Breast epithelium (tissue), 4 donors: ENCODE results near the gene PTPRS. TPM values are rescaled to one million over a fixed set of nuclear protein-coding genes. Genes with fewer than 3 reads are reported as not detected.

ENCODE experiments used
- DNase-seq, 2 donors: peaks; one replicate each; pipeline ENCODE4 v3.0.0-alpha.2; 2019; ENCODE audit warnings: low spot score in 2 of 2
- H3K27ac ChIP-seq, 2 donors: fragments of 200-600 bp; sonication (generic) in 1 of 2; one replicate each; pipeline ENCODE4 v1.5.1; 2016 to 2019; ENCODE audit warnings: mild to moderate bottlenecking in 1 of 2
- H3K27me3 ChIP-seq, 2 donors: fragments of 200-600 bp; sonication (generic) in 1 of 2; one replicate each; pipeline versions ENCODE4 v1.5.1 to v1.6.0; 2017 to 2019; ENCODE audit warnings: control low read depth in 1 of 2, mild to moderate bottlenecking in 1 of 2
- H3K36me3 ChIP-seq: fragments of 200-600 bp; one replicate; pipeline ENCODE4 v1.5.1; 2019
- H3K4me1 ChIP-seq, 2 donors: fragments of 200-600 bp; sonication (generic); one replicate each; pipeline ENCODE4 v1.5.1; 2016 to 2019; ENCODE audit warnings: control low read depth in 1 of 2
- H3K4me3 ChIP-seq, 3 donors: fragments of 200-600 bp; sonication (generic); 1 replicate in 2 of 3; 2 replicates in 1 of 3; pipeline ENCODE4 v1.5.1; 2016 to 2019; ENCODE audit warnings: mild to moderate bottlenecking in 3 of 3, moderate library complexity in 2 of 3
- H3K9me3 ChIP-seq, 2 donors: fragments of 200-600 bp; sonication (generic) in 1 of 2; one replicate each; pipeline ENCODE4 v1.5.1; 2016 to 2019; ENCODE audit warnings: control low read depth in 1 of 2
- CTCF ChIP-seq, 3 donors: fragments of 450-650 bp; IDR thresholded peaks; one replicate each; pipeline ENCODE4 v1.5.1; 2016 to 2017; ENCODE audit warnings: antibody characterized with exemption in 3 of 3, mild to moderate bottlenecking in 3 of 3, moderate library complexity in 3 of 3
- POLR2A ChIP-seq: fragments of 450-650 bp; IDR thresholded peaks from one replicate; pipeline ENCODE4 v1.6.1; 2016; ENCODE audit warnings: antibody characterized with exemption, mild to moderate bottlenecking, moderate library complexity
- POLR2AphosphoS5 ChIP-seq, 3 donors: sonication (generic); formaldehyde crosslinking; IDR thresholded peaks; one replicate each; pipeline ENCODE4 v1.6.1; 2017; ENCODE audit warnings: antibody characterized with exemption in 3 of 3
- intact Hi-C: fragments of 100-400 bp; cut with DNase I; formaldehyde crosslinking; loops from one replicate; pipeline ENCODE4 v1.15.1; 2023; ENCODE audit warnings: low total_unique reads
- total RNA-seq, 3 donors: library from RNA; depleted of rRNA; stranded (reverse); fragments of >200 nt; gene quantifications; one replicate each; pipeline ENCODE4 v1.1.0, GENCODE V29; 2016

The PTPRS gene
- total RNA-seq, 3 donors from 2014 or later, result 111 to 603 (median 114) TPM

GRCh38 chr19:5298471-5298901 lies 42.1 kb downstream of the PTPRS start:
- intact Hi-C loops, result no loop called here

GRCh38 chr19:5297272-5297669 lies 43.3 kb downstream of the PTPRS start:
- H3K4me1 ChIP-seq, result no peaks in the 10 kb centered on the region
- H3K9me3 ChIP-seq, result no peaks in the 10 kb centered on the region
- intact Hi-C loops, result no loop called here
- H3K36me3 ChIP-seq, result no peaks in the 10 kb centered on the region
- H3K4me3 ChIP-seq, result no peak overlapping the region
- no peak for TF ChIP-seq CTCF (IDR thresholded peaks at IDR 0.05)
- no peak for TF ChIP-seq POLR2AphosphoS5 (IDR thresholded peaks at IDR 0.05)
- TF ChIP-seq POLR2A, result no peak
- H3K27ac ChIP-seq, result no peak overlapping the region
- no peaks in the 10 kb centered on the region for H3K27me3 ChIP-seq
- no peak for DNase-seq

More at GRCh38 chr19:5298471-5298901, 42.1 kb downstream of the PTPRS start:
- DNase-seq, result peak; percentile 78 to 82
- TF ChIP-seq POLR2AphosphoS5 (IDR thresholded peaks at IDR 0.05), result no peak
- TF ChIP-seq CTCF (IDR thresholded peaks at IDR 0.05), result no peak
- no peak for TF ChIP-seq POLR2A
- H3K4me3 ChIP-seq, result no peak overlapping the region
- no peaks in the 10 kb centered on the region for H3K27me3 ChIP-seq
- H3K36me3 ChIP-seq, result no peaks in the 10 kb centered on the region
- H3K9me3 ChIP-seq, result no peaks in the 10 kb centered on the region
- no peaks in the 10 kb centered on the region for H3K4me1 ChIP-seq
- H3K27ac ChIP-seq, result no peak overlapping the region

- Histone ChIP-seq H3K27me3 (no peaks in the 10 kb centered on the region), H3K4me3 (no peak overlapping the region), H3K9me3 (no peaks in the 10 kb centered on the region), H3K4me1 (no peaks in the 10 kb centered on the region), H3K27ac (no peak overlapping the region), H3K36me3 (no peaks in the 10 kb centered on the region)
- DNase-seq, result no peak
- intact Hi-C loops, result no loop called here
- TF ChIP-seq POLR2AphosphoS5 (IDR thresholded peaks at IDR 0.05) (no peak), CTCF (IDR thresholded peaks at IDR 0.05) (no peak), POLR2A (no peak)
Observed at GRCh38 chr19:5296457-5297271, 43.9 kb downstream of the PTPRS start.

- Histone ChIP-seq H3K4me3 (no peak overlapping the region), H3K4me1 (no peaks in the 10 kb centered on the region), H3K27me3 (no peaks in the 10 kb centered on the region), H3K9me3 (no peaks in the 10 kb centered on the region), H3K36me3 (no peaks in the 10 kb centered on the region), H3K27ac (no peak overlapping the region)
- intact Hi-C loops, result no loop called here
- no peak for TF ChIP-seq POLR2AphosphoS5 (IDR thresholded peaks at IDR 0.05)
- TF ChIP-seq POLR2A, result no peak
- no peak for TF ChIP-seq CTCF (IDR thresholded peaks at IDR 0.05)
- DNase-seq, result no peak
Observed at GRCh38 chr19:5296021-5296420, 44.6 kb downstream of the PTPRS start.

- Histone ChIP-seq H3K27me3 (no peaks in the 10 kb centered on the region), H3K9me3 (no peaks in the 10 kb centered on the region), H3K27ac (no peak overlapping the region), H3K4me1 (no peaks in the 10 kb centered on the region), H3K4me3 (peak overlapping the region in 2 of 3 donors; percentile 86 to 87), H3K36me3 (no peaks in the 10 kb centered on the region)
- TF ChIP-seq POLR2AphosphoS5 (IDR thresholded peaks at IDR 0.05), result no peak
- TF ChIP-seq CTCF (IDR thresholded peaks at IDR 0.05), result no peak
- no peak for TF ChIP-seq POLR2A
- no peak for DNase-seq
- intact Hi-C loops, result no loop called here
Observed at GRCh38 chr19:5294403-5295160, 46.0 kb downstream of the PTPRS start.
